PC-9 (cell line): ENCODE measurements around the gene FOXK1. TPM values are rescaled to one million over a fixed set of nuclear protein-coding genes. Genes with fewer than 3 reads are reported as not detected.

Source experiments
- BruUV-seq: library from RNA; stranded (reverse); fragments of 400-500 nt; replicated peaks from 2 replicates; lab custom pipeline; 2021; lab: Mats Ljungman, UMichigan
- CTCF ChIA-PET: fragments of 300-600 bp; sonication (Branson Sonifier 250); formaldehyde crosslinking; loops from one replicate; lab custom pipeline; 2022; ENCODE audit warnings: antibody characterized with exemption; lab: Charles Lee
- POLR2A ChIA-PET: fragments of 300-600 bp; sonication (Branson Sonifier 250); formaldehyde crosslinking; loops from one replicate; lab custom pipeline; 2022; ENCODE audit warnings: antibody characterized with exemption; ENCODE audit not compliant: unreplicated experiment; lab: Charles Lee
- DNase-seq, 2 experiments: peaks; one replicate each; pipeline versions ENCODE4 v3.0.0 to v3.0.0-alpha.2; 2015 to 2022; ENCODE audit warnings: mixed read lengths in 1 of 2
- H2AFZ ChIP-seq: fragments of 200-600 bp; sonication (generic); 2 replicates; pipeline ENCODE4 v1.8.1; 2017; ENCODE audit warnings: antibody characterized with exemption
- H3F3A ChIP-seq: fragments of 200-600 bp; sonication (generic); 2 replicates; pipeline ENCODE4 v1.8.1; 2017; ENCODE audit warnings: antibody characterized with exemption, mild to moderate bottlenecking, low read depth; ENCODE audit not compliant: insufficient read depth
- H3K27ac ChIP-seq: fragments of 200-600 bp; sonication (generic); 2 replicates; pipeline ENCODE4 v1.6.1; 2016; ENCODE audit warnings: mixed run types
- H3K27me3 ChIP-seq: fragments of 200-600 bp; sonication (generic); 2 replicates; pipeline ENCODE4 v1.6.1; 2016; ENCODE audit warnings: low read depth, mixed run types; ENCODE audit not compliant: insufficient read depth
- H3K36me3 ChIP-seq: fragments of 200-600 bp; sonication (generic); 2 replicates; pipeline ENCODE4 v1.6.1; 2016; ENCODE audit warnings: low read depth, mixed run types
- H3K4me1 ChIP-seq: fragments of 200-600 bp; sonication (generic); replicated peaks from 2 replicates; pipeline ENCODE4 v1.6.1; 2016; ENCODE audit warnings: mixed run types; ENCODE audit not compliant: insufficient read depth
- H3K4me2 ChIP-seq: fragments of 200-600 bp; sonication (generic); 2 replicates; pipeline ENCODE4 v1.6.1; 2017; ENCODE audit warnings: mixed run types
- H3K4me3 ChIP-seq: fragments of 200-600 bp; sonication (generic); 2 replicates; pipeline ENCODE4 v1.6.1; 2016; ENCODE audit warnings: mixed run types
- H3K79me2 ChIP-seq: fragments of 200-600 bp; sonication (generic); 2 replicates; pipeline ENCODE4 v1.6.1; 2017; ENCODE audit warnings: low read depth, mixed run types
- H3K9me2 ChIP-seq: fragments of 200-600 bp; sonication (generic); 2 replicates; pipeline ENCODE4 v1.8.1; 2017; ENCODE audit warnings: mild to moderate bottlenecking; ENCODE audit not compliant: insufficient read depth
- H3K9me3 ChIP-seq: fragments of 200-600 bp; sonication (generic); 2 replicates; pipeline ENCODE4 v1.8.1; 2016; ENCODE audit warnings: low read depth; ENCODE audit not compliant: insufficient read depth
- H4K20me1 ChIP-seq: fragments of 200-600 bp; sonication (generic); 2 replicates; pipeline ENCODE4 v1.8.1; 2017; ENCODE audit not compliant: insufficient read depth
- EZH2 ChIP-seq: fragments of 200-600 bp; sonication (generic); IDR thresholded peaks from 2 replicates; pipeline ENCODE4 v1.8.0; 2017; ENCODE audit warnings: antibody characterized with exemption, low read depth
- intact Hi-C: fragments of 100-400 bp; cut with micrococcal nuclease; formaldehyde crosslinking; loops from one replicate; pipeline ENCODE4 v1.10.0; 2022; ENCODE audit not compliant: unreplicated experiment
- total RNA-seq: library from RNA; stranded (reverse); gene quantifications from 2 replicates; pipeline ENCODE4 v1.2.3, GENCODE V29; 2021
- TF ChIP-seq, protein P1 (sequence below): fragments of 200-600 bp; sonication (generic); conservative IDR thresholded peaks from 2 replicates; pipeline ENCODE4 v1.6.1; 2017; ENCODE audit warnings: mixed run types, antibody characterized with exemption, mild to moderate bottlenecking, moderate library complexity

FOXK1 gene
- total RNA-seq, 1 experiment from 2014 or later: 68.1 TPM

DNA sequence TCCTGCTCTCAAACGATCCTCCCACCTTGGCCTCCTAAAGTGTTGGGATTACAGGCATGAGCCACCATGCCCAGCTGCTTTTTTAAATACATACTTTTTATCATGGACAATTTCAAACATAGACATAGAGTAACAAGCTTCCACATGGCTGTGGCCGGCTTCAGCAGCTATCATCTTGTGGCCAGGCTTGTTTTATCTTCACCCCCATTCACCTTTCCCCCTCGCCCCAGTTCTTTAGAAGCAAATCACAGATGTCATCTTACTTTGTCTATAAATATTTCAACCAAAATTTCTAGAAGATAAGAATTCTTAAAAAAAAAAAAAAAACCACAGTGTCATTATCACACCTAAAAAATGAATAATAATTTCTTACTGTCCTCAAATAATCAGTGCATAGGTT, 5.9 kb downstream of the FOXK1 start:
- Histone ChIP-seq H3K27me3 (no peaks in the 10 kb centered on the region), H3K4me3 (no peak overlapping the region), H4K20me1 (peaks cover 90% of the 10 kb centered on the region), H2AFZ (no peak overlapping the region), H3K4me2 (no peak overlapping the region), H3K4me1 (peaks cover 18% of the 10 kb centered on the region), H3F3A (peaks cover 25% of the 10 kb centered on the region), H3K9me3 (no peaks in the 10 kb centered on the region), H3K79me2 (peaks cover 100% of the 10 kb centered on the region), H3K36me3 (peaks cover 11% of the 10 kb centered on the region; the same call in 1 of the 2 replicates), H3K9me2 (no peaks in the 10 kb centered on the region), H3K27ac (no peak overlapping the region)
- intact Hi-C loops: no loop called here
- no peak for DNase-seq
- CTCF ChIA-PET: no interaction called here
- POLR2A ChIA-PET: no interaction called here
- TF ChIP-seq EZH2: no peak
- TF ChIP-seq, protein P1, sequence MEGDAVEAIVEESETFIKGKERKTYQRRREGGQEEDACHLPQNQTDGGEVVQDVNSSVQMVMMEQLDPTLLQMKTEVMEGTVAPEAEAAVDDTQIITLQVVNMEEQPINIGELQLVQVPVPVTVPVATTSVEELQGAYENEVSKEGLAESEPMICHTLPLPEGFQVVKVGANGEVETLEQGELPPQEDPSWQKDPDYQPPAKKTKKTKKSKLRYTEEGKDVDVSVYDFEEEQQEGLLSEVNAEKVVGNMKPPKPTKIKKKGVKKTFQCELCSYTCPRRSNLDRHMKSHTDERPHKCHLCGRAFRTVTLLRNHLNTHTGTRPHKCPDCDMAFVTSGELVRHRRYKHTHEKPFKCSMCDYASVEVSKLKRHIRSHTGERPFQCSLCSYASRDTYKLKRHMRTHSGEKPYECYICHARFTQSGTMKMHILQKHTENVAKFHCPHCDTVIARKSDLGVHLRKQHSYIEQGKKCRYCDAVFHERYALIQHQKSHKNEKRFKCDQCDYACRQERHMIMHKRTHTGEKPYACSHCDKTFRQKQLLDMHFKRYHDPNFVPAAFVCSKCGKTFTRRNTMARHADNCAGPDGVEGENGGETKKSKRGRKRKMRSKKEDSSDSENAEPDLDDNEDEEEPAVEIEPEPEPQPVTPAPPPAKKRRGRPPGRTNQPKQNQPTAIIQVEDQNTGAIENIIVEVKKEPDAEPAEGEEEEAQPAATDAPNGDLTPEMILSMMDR: no peak
- BruUV-seq: no TSS peak

DNA sequence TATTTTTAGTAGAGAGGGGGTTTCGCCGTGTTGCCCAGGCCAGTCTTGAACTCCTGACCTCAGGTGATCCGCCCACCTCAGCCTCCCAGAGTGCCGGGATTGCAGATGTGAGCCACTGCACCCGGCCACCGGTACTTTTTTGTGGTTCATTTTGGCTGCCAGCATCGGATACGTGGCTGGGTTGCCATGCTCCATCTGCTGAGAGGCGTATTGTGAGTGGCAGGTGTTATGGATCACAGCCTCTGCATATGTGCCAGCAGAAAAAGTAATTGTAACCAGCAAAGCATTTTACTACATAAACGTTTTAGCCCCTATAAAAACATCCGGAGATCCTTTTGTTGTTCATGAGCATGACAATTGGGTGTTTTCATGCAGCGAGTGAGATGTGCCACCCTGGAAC, 7.1 kb downstream of the FOXK1 start:
- Histone ChIP-seq H3F3A (peaks cover 13% of the 10 kb centered on the region), H3K4me1 (peaks cover 18% of the 10 kb centered on the region), H3K4me3 (no peak overlapping the region), H3K9me2 (no peaks in the 10 kb centered on the region), H4K20me1 (peaks cover 97% of the 10 kb centered on the region), H3K9me3 (no peaks in the 10 kb centered on the region), H2AFZ (no peak overlapping the region), H3K27ac (no peak overlapping the region), H3K36me3 (peaks cover 11% of the 10 kb centered on the region; the same call in 1 of the 2 replicates), H3K4me2 (no peak overlapping the region), H3K79me2 (peaks cover 100% of the 10 kb centered on the region), H3K27me3 (no peaks in the 10 kb centered on the region)
- CTCF ChIA-PET: no interaction called here
- intact Hi-C loops: no loop called here
- no peak for DNase-seq
- POLR2A ChIA-PET: no interaction called here
- TF ChIP-seq, protein P1: no peak
- TF ChIP-seq EZH2: no peak
- BruUV-seq: no TSS peak

DNA sequence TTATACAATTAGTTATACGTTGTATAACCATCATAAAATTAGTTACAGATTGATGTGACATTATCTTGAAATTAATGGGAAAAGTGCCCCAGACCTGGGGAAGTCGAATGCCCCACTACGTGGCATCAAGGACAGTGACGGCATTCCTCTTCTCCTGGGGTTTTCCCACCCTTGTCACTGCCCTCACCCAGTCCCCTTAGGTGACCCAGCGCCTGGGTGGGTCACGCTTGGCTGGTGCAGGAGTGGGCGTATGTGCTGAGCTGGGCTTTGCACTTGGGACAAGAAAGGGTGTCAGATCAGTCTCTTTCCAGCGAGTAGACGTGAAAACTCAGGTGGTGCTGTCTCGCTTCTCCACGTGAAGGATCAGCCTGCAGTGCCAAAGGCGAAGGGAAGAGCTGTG, 7.6 kb downstream of the FOXK1 start:
- peaks cover 100% of the 10 kb centered on the region for H3K79me2 ChIP-seq
- no peaks in the 10 kb centered on the region for H3K9me2 ChIP-seq
- CTCF ChIA-PET: no interaction called here
- no peak for DNase-seq
- no peaks in the 10 kb centered on the region for H3K27me3 ChIP-seq
- H3K4me2 ChIP-seq: no peak overlapping the region
- no TSS peak for BruUV-seq
- no peak overlapping the region for H2AFZ ChIP-seq
- no peak overlapping the region for H3K4me3 ChIP-seq
- no peak for TF ChIP-seq EZH2
- TF ChIP-seq, protein P1: no peak
- H3K27ac ChIP-seq: no peak overlapping the region
- peaks cover 98% of the 10 kb centered on the region for H4K20me1 ChIP-seq
- intact Hi-C loops: no loop called here
- H3F3A ChIP-seq: peaks cover 8% of the 10 kb centered on the region
- H3K9me3 ChIP-seq: no peaks in the 10 kb centered on the region
- POLR2A ChIA-PET: no interaction called here
- H3K4me1 ChIP-seq: peaks cover 14% of the 10 kb centered on the region
- H3K36me3 ChIP-seq: peaks cover 10% of the 10 kb centered on the region; the same call in 1 of the 2 replicates
